Caco-2 (cell line): ENCODE measurements around the gene RAD18. TPM values are rescaled to one million over a fixed set of nuclear protein-coding genes. Genes with fewer than 3 reads are reported as not detected.

Experiments
- BruUV-seq: library from RNA; stranded (reverse); fragments of 400-500 nt; replicated peaks from 2 replicates; lab custom pipeline; 2021; lab: Mats Ljungman, UMichigan
- CTCF ChIA-PET: fragments of 300-600 bp; sonication (Branson Sonifier 250); formaldehyde crosslinking; loops from one replicate; lab custom pipeline; 2022; ENCODE audit warnings: antibody characterized with exemption; lab: Charles Lee
- POLR2A ChIA-PET: fragments of 300-600 bp; sonication (Branson Sonifier 250); formaldehyde crosslinking; loops from one replicate; lab custom pipeline; 2022; ENCODE audit warnings: antibody characterized with exemption; lab: Charles Lee
- DNase-seq, 2 experiments: peaks; one replicate each; pipeline versions ENCODE4 v3.0.0 to v3.0.0-alpha.2; 2020 to 2022
- H3K27me3 ChIP-seq: replicated peaks from 2 replicates; pipeline ENCODE4 v1.6.0; 2011; ENCODE audit warnings: low read length; ENCODE audit not compliant: control insufficient read depth, insufficient read depth
- H3K36me3 ChIP-seq: 2 replicates; pipeline ENCODE4 v1.5.1; 2011; ENCODE audit warnings: low read length; ENCODE audit not compliant: control insufficient read depth, insufficient read depth
- H3K4me1 ChIP-seq: fragments of 250-450 bp; sonication (Bioruptor Pico); 2 replicates; pipeline ENCODE4 v1.5.1; 2020; ENCODE audit warnings: mild to moderate bottlenecking
- H3K4me3 ChIP-seq: 2 replicates; pipeline ENCODE4 v1.5.1; 2011; ENCODE audit warnings: low read depth, mild to moderate bottlenecking, control low read depth, low read length
- H3K9me3 ChIP-seq: fragments of 250-450 bp; sonication (Bioruptor Pico); 2 replicates; pipeline ENCODE4 v1.5.1; 2020; ENCODE audit warnings: mild to moderate bottlenecking, moderate library complexity
- H3K27ac Mint-ChIP-seq: one replicate; pipeline ENCODE4 v1.8.0; 2022; ENCODE audit warnings: mixed read lengths; ENCODE audit not compliant: unreplicated experiment
- H3K27me3 Mint-ChIP-seq: one replicate; pipeline ENCODE4 v1.8.0; 2022; ENCODE audit warnings: mixed read lengths; ENCODE audit not compliant: insufficient read depth, unreplicated experiment
- H3K36me3 Mint-ChIP-seq: one replicate; pipeline ENCODE4 v1.8.0; 2022; ENCODE audit warnings: mild to moderate bottlenecking, mixed read lengths; ENCODE audit not compliant: insufficient read depth, unreplicated experiment
- H3K4me1 Mint-ChIP-seq: one replicate; pipeline ENCODE4 v1.8.0; 2022; ENCODE audit warnings: low read depth, mixed read lengths; ENCODE audit not compliant: unreplicated experiment
- H3K4me3 Mint-ChIP-seq: one replicate; pipeline ENCODE4 v1.8.0; 2022; ENCODE audit warnings: mild to moderate bottlenecking, moderate library complexity, mixed read lengths; ENCODE audit not compliant: unreplicated experiment
- H3K9me3 Mint-ChIP-seq: one replicate; pipeline ENCODE4 v1.8.0; 2022; ENCODE audit warnings: mixed read lengths; ENCODE audit not compliant: unreplicated experiment
- CTCF ChIP-seq, 2 experiments: fragments of 200-600 bp in 1 of 2; IDR thresholded peaks; 1 replicate in 1 of 2; 2 replicates in 1 of 2; pipeline versions ENCODE4 v1.5.1 to v1.8.0; 2011 to 2022; ENCODE audit warnings: antibody characterized with exemption in 1 of 2, control low read depth in 1 of 2, inconsistent platforms in 1 of 2, low read depth in 1 of 2, low read length in 1 of 2, mild to moderate bottlenecking in 1 of 2, moderate library complexity in 1 of 2; ENCODE audit not compliant: insufficient read depth in 1 of 2, severe bottlenecking in 1 of 2, unreplicated experiment in 1 of 2
- intact Hi-C: fragments of 100-400 bp; cut with micrococcal nuclease; formaldehyde crosslinking; loops from one replicate; pipeline ENCODE4 v1.10.0; 2022; ENCODE audit not compliant: unreplicated experiment
- total RNA-seq: library from RNA; stranded (reverse); gene quantifications from 2 replicates; pipeline ENCODE4 v1.2.3, GENCODE V29; 2022

Gene RAD18
- total RNA-seq, 1 experiment from 2014 or later = 19.3 TPM

GRCh38 chr3:8841472-8841871 lies 121.8 kb downstream of the RAD18 start:
- no peak overlapping the region for H3K4me3 ChIP-seq
- Mint-ChIP-seq H3K9me3 (no peaks in the 10 kb centered on the region), H3K27me3 (no peaks in the 10 kb centered on the region), H3K36me3 (no peaks in the 10 kb centered on the region), H3K4me3 (no peak overlapping the region), H3K4me1 (peaks cover 6% of the 10 kb centered on the region), H3K27ac (no peak overlapping the region)
- POLR2A ChIA-PET = no interaction called here
- H3K9me3 ChIP-seq = no peaks in the 10 kb centered on the region
- intact Hi-C loops = loop anchor here (2.0 kb wide), 1 partner anchor 73 kb away; the partner anchor contains the start of gene OXTR
- no peak for TF ChIP-seq CTCF (IDR thresholded peaks at IDR 0.05; ENCODE audit: insufficient read depth in 1 of 2, low read depth in 1 of 2, low read length in 1 of 2, severe bottlenecking in 1 of 2, unreplicated experiment in 1 of 2)
- no peak for DNase-seq
- H3K36me3 ChIP-seq = no peaks in the 10 kb centered on the region
- no TSS peak for BruUV-seq
- CTCF ChIA-PET = no interaction called here
- no peaks in the 10 kb centered on the region for H3K27me3 ChIP-seq
- peaks cover 16% of the 10 kb centered on the region for H3K4me1 ChIP-seq

DNA sequence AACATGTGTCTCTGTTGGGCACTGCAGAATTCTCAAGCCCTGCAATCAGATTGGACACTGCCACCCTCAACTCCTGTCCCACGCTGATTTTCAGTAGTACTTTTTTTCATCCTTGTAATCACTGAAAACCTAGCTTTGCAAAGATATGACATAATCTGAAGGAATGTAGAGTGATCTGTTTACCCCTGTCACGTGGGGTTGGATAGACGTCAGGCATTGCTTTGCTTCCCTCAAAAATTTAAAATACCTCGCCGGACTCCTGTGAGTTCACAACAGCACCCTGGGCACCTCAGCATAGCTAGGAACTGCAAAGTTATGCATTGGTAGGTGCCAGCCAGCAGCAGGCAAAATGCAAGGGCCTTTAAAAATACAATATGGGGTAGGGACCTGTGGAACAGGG lies 122.7 kb downstream of the RAD18 start:
- Histone ChIP-seq H3K4me3 (no peak overlapping the region), H3K27me3 (no peaks in the 10 kb centered on the region), H3K36me3 (no peaks in the 10 kb centered on the region), H3K9me3 (no peaks in the 10 kb centered on the region), H3K4me1 (peaks cover 16% of the 10 kb centered on the region)
- no peak for TF ChIP-seq CTCF (IDR thresholded peaks at IDR 0.05; ENCODE audit: insufficient read depth in 1 of 2, low read depth in 1 of 2, low read length in 1 of 2, severe bottlenecking in 1 of 2, unreplicated experiment in 1 of 2)
- H3K27me3 Mint-ChIP-seq = no peaks in the 10 kb centered on the region
- ChIA-PET POLR2A (interaction anchor here (0.6 kb wide), 1 partner anchor 48 kb away, joined by 3 read pairs; no protein-coding TSS in a partner anchor), CTCF (interaction anchor here (0.6 to 1.0 kb wide), 2 partner anchors 71 to 110 kb away, joined by 3 to 4 read pairs; partner anchors contain the start of gene OXTR)
- intact Hi-C loops = loop anchor here (2.0 kb wide), 1 partner anchor 72 kb away; the partner anchor contains the start of gene OXTR
- no peak overlapping the region for H3K4me3 Mint-ChIP-seq
- peak in 1 of 2 experiments; percentile 32 for DNase-seq
- no peak overlapping the region for H3K27ac Mint-ChIP-seq
- no peaks in the 10 kb centered on the region for H3K36me3 Mint-ChIP-seq
- BruUV-seq = no TSS peak
- H3K9me3 Mint-ChIP-seq = no peaks in the 10 kb centered on the region
- peaks cover 6% of the 10 kb centered on the region for H3K4me1 Mint-ChIP-seq

DNA sequence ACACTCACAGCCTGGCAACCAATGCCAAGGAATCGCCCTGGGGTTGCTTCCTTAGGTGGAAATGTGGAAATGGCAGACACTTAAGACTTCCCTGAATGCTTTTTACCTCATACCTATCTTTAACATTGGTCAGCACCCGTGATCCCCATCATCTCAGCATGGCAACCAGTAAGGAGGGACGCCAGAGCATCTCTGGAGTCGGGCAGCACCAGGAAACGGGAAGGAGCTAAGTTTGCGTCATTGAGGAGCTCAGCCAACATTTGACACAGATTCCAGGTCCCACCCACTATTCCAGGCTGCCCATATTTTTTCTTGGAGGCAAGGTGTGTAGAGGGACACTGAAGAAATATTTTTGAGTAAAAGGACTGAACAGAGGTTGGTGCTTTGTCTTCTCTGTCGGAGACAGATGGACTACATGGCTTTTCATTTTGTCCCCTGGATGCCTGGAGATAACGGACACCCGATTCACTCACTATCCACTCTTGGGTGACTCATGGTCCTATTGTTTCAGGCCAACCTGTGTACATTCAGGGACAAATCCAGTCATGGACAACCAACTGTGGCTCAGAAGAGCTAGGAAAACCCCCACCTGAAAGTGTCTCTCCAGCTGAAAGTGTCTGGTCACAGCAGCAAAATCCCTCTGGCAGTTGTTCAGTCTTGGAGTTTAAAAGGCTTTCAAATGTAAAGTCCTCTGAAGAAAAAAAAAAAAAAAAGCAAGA lies 123.5 kb downstream of the RAD18 start:
- H3K4me3 ChIP-seq = no peak overlapping the region
- Mint-ChIP-seq H3K36me3 (no peaks in the 10 kb centered on the region), H3K27me3 (no peaks in the 10 kb centered on the region), H3K9me3 (no peaks in the 10 kb centered on the region), H3K27ac (no peak overlapping the region), H3K4me1 (peaks cover 6% of the 10 kb centered on the region), H3K4me3 (no peak overlapping the region)
- H3K27me3 ChIP-seq = no peaks in the 10 kb centered on the region
- CTCF ChIA-PET = interaction anchor here (0.6 to 1.0 kb wide), 2 partner anchors 70 to 109 kb away, joined by 3 to 4 read pairs; partner anchors contain the start of gene OXTR
- H3K4me1 ChIP-seq = peaks cover 16% of the 10 kb centered on the region
- POLR2A ChIA-PET = interaction anchor here (0.6 kb wide), 1 partner anchor 48 kb away, joined by 3 read pairs; no protein-coding TSS in a partner anchor
- no peak for TF ChIP-seq CTCF (IDR thresholded peaks at IDR 0.05; ENCODE audit: insufficient read depth in 1 of 2, low read depth in 1 of 2, low read length in 1 of 2, severe bottlenecking in 1 of 2, unreplicated experiment in 1 of 2)
- no peak for DNase-seq
- no peaks in the 10 kb centered on the region for H3K9me3 ChIP-seq
- no TSS peak for BruUV-seq
- intact Hi-C loops = loop anchor here (2.0 kb wide), 1 partner anchor 71 kb away; the partner anchor contains the start of gene OXTR
- no peaks in the 10 kb centered on the region for H3K36me3 ChIP-seq
